Fibroblast of skin of abdomen (primary cell): ENCODE data around the gene PIK3CA.
A peak's percentile ranks its signal among the peaks of the same experiment; 100 is the strongest.

Experiments
- DNase-seq: peaks from one replicate; pipeline ENCODE4 v3.0.0-alpha.2; 2013

Gene PIK3CA

DNA sequence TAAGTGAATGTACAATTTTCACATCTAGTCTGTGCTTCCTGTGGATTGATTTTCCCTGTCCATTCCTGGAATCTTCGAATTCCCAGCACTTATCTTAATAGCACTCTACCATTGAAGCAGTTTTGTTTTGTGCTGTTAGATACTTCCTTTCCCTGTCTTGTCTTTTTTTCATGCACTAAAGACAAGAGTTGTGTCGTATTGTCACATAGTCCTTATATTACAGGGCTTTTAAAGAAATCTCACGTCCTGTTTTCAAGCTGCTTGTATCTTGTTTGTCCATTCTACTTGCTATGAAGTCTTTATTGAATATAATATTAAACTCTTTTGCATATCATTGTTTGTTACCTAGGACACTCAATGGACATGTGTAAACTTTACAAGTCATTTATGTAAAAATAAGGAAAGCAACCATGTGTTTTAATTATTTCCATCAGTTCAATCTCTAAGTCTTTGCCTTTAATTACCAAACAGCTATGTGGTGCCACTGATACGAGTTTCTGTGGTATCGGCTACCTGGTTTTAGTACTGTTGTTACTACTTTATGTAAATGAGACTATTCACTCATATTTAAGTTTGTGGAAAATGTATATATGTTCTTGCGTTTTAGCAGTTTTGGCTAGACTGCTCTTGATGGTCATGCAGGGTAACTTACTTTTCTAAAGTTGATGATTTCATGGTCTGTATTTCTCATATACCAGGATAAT is 10.3 kb downstream of the PIK3CA start:
- DNase-seq = no peak

DNA sequence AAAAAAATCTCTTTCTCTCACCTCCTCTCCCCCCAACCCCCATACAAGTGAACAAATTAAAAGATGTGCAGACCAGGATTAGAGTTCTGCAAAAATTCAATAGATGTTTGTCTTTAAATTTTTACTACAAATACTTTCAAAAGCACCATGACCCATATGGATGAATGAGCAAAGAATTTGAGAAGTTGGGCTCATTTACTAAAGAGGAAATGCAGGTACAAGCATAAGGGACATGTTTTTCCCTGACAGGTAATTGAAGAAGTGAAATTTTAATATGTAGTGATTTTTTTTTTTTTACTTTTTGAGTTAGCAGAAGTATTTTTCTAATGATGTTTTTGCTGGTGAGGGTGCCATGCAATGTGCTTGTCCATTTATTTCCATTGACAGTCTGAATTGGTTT is 15.3 kb downstream of the PIK3CA start:
- no peak for DNase-seq

DNA sequence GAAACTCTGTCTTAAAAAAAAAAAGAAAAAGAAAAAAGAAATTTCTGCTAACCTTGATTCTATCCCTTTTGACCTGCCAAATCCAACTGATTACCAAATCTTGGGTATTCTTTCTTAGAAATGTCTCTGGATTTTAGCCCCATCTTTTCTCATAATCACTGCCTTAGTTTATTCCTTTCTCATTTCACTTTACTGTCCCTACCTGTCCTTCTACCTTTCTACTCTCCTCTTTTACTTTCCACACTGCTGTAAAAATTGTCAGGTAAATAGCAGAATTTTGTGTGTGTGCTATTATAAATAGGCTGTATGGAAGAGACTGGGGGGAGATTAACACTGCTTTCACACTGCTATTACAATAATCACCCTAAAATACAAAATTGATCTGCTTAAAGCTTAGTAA is 16.7 kb downstream of the PIK3CA start:
- DNase-seq = no peak

DNA sequence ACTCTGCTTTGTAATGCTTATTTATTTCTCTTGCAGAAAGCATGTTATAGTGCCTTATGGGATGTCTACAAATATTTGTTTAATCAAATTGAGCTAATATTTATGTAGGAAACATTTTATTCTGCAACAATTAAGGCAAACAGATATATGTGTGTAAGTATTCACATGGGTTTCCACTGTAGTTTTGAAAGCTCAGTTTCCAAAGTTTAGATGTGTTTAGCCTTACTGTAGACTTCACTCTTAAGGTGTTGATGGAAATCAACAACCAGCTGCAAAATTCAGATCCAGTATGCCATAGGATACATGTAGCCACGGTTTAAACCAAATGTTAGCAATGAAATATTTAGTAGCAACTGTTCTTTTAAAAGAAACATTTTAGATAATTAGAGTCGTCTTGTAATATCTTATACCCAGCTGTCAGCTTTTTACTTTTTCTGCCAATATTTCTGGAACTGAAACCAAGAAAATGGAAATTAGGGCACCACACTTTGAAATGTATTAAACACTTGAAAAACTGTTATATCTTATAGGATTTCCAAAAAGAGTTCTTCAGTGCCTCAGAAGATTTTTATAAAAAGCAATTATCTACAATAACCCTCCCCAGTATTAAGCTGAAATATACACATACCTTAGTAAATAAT is 18.5 kb downstream of the PIK3CA start:
- DNase-seq = no peak

DNA sequence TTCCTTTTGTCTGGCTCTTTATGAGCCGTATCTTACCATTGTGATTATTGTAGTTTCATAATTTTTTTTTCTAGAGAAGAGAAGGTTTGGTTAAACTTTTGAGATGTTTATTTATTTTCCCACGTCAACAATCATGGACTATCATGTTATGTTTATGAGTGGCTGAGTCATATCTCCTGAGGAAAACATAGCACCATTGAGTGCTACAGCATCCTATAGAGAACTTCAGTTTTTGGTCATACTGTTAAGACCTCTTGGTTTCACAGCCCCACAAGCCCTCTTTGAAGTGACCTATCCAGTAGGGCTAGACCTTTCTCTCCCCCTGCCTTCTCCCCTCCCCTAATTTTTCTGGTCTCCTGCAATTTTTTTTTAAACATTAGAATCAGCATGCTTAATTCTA is 20.8 kb downstream of the PIK3CA start:
- no peak for DNase-seq

DNA sequence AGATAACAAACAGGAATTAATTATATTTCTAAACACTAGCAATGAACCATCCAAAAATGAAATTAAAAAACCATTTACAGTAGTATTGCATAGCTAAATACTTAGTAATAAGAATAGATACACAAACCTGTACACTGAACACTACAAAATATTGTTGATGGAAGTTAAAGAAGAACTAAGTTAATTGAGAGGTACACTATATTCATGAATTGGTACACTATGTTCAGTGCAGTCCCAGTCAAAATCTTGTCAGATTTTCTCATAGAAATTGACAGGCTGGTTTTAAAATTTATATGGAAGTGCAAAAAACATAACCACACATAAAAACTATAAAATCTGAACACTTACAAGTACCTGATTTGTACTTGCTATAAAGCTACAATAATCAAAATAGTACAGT is 24.4 kb downstream of the PIK3CA start:
- no peak for DNase-seq

DNA sequence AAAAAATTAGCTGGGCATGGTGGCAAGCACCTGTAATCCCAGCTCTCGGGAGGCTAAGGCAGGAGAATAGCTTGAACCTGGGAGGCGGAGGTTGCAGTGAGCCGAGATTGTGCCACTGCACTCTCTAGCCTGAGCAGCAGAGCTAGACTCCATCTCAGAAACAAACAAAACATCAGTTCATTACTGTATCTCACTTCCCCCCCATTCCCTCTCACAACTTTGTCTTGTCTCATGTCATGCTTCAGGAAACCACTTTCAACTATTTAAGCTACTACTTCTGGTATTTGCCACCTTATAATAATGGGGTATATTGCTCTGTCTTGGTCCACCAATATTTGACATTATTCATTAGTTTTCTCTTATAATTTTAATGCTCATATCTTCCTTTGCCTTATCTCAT is 26.2 kb downstream of the PIK3CA start:
- no peak for DNase-seq

DNA sequence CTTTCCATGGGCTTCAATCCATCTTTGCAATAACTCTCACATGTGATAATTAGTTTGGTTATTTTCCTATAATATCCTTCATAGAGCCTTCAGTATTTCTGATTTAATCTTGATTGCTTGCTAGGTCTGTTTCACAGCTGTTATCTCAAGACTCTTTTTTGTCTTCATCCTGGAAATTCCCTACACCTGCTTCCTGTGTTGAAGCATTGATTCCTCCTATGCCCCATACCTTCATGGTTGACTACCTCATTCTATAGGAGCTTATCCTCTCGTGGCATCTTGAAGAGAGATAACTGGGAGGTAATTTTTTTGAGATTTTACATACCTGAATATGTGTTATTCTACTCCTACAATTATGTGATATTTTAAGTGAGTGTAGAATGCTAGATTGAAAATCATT is 26.7 kb downstream of the PIK3CA start:
- DNase-seq = no peak

DNA sequence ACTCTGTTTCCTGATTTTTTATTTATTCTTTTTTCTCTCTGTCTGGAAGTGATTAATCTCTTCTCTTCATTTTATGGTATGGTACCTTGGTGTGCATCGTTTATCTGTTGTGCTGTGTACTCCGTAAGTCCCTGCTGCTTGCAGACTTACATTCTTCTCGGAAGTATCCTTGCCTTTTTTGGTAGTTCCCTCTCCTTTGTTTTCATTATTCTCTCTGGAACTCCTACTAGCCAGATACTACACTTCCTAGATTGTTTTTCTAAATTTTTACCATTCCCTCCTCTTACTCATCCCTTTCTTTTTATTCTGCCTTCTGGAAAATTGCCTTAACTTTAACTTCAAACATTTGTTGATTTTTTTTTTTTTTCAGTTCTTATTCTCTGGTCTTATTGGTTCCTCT is 27.2 kb downstream of the PIK3CA start:
- DNase-seq = no peak

DNA sequence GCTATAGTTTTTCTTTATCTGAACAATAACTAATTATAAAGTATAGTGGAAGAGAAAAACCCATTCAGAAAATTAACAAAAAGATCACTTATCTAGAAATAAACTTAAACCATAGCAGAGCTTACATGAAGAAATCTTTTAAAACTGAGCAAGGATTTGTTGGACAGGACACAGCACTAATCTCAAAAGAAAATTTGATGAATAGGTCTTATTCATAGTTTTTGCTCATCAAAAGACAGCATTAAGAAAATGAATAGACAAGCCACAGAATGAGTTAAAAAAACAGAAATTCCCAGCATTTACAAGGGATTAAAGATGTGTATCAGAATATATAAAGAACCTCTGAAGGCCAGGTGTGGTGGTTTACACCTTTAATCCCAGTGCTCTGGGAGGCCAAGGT is 29.5 kb downstream of the PIK3CA start:
- no peak for DNase-seq

DNA sequence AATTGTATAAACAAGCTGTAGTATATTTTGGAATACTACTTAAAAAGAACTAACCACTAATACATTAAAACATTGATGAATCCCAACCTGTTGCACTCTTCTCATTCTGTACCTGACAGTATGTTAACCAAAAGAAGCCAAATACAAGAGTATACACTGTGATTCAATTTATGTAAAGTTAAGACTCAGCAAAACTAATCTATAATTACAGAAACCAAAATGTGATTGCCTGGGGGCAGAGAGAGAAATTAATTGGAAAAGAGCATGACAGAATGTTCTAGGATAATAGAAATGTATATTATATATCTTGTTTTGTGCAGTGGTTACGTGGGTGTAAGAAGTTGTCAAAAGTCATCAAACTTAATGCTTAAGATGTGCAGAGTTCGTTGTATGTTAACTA is 31.1 kb downstream of the PIK3CA start:
- no peak for DNase-seq

DNA sequence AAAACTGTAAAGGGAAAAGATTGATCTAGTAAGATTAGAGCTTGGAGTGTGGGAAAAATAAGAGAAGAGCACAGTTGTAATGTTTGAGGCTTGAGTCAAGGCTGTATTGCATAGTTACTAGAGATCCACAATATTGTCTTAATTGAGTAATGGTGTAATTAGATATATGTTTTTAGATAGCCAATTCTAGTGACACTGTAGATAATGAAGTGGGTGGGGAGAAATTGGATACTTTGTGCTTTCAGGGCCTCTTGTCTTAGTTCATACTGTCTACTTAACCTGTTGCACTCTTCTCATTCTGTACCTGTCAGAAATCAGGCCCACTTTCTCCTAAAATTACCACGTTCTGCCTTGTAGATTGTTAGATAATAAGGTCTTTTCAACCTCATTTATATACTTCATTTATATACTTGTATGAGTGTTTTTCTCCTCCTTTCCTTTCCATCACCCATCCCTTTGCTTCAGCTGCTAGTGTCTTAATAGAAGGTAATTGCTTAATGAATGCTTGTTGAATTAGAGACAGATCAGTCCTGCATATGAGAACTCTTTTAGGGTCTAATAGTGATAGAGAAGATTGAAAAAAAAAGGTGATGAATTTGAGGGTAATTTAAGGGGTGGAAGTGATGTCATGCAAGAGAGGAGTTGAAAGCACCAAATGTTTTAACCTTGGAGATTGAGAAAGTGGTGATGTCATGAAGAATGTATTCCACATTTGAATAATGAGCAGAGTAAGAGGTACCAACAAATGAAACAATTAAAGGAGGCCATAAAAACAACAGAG is 32.0 kb downstream of the PIK3CA start:
- peak; percentile 47 for DNase-seq

DNA sequence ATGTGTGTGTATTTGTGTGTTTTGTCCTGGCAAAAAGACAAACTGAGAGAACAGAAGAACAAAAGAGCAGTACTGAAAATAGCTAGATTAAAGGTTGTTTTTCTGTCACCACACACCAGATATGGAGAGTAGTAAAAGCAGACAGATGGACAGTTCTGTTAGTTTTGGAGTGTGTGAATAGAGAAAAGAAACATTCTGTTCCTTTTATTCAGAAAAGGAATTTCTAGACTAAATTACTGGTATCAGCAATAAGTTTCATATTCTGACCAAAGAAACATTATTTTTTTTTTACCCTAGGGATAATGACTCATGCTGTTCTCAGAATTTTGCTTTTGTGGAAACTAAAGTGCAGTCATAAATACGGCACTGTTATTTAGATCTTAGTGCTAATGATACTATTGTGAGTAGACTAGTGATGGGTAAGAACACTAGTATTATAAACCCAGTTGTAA is 32.9 kb downstream of the PIK3CA start:
- DNase-seq = peak; percentile 42

DNA sequence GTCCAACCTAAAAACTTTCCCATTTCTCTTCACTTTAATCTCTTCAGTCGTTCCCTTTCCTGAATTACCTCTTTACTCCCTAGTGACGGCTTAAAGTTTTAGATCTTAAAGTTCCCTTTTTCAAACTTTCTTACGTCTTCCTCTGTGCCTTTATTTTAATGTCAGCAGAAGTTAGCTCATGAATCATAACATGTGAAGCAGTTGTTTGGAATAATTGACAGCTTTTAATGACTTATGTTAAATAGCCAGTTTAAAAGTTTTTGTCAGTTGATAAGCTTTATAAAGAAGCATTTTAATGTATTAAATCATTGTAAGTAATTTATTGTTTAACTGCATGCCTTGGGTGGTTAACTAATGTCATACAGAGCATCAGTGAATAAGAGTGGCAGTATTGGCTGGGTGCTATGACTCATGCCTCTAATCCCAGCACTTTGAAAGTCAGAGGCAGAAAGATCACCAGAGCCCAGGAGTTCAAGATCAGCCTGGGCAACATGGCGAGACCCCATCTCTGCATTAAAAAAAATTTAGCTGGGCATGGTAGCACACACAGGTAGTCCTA is 33.9 kb downstream of the PIK3CA start:
- DNase-seq = peak; percentile 36

DNA sequence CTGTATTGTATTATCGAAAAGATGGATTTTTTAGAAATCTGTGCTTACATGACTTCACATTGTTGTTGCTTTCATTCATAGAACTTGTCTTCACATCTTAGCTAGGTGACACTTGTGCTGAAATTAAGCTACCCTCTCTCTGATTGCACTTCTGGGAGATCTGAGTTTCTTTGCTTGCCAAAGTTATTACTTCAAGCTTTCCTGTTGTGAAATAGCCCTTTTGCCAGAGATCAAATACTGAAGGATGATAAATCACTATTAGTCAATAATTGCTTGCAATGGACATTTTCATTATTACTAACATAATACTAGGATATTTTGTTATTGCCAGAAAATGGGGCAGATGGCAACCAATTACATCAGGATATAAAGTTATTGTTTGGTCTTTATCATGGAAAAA is 34.7 kb downstream of the PIK3CA start:
- DNase-seq = no peak

DNA sequence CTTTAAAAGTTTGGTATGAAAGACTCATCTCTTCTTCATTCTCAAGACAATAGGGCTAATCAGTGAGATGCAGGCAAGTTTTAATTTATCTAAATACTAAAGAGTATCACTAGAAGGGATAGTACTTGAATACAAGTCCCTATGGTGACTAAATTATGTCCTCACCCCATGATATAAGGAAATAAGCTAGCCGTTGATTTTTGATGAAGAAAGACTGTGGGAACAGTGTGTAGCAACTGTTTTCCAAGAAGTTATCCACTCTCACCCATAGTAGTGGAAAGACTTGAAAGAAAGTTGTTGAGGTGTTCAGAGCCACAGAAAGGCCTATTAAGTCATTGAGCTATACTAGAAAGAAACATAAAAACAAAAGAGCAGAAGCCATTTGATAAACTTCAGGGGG is 36.7 kb downstream of the PIK3CA start:
- no peak for DNase-seq

DNA sequence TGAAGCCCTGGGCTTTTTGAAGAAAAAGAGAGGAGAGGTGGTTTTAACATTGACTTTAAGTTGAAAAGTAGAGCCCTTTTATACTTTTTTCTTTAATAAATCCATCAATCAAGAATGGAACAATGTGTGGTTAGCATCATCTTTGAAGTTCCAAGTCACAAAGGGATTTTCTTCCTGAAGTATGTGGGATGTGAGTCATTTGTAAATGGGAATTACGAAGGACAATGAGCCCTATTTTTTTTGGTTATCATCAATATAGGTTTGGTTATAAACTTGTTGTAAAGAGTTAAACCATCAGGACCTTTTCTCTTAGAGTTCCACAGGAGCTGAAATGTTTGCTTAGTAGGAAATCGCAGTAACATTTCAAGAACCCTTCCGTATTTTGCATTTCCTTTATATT is 38.3 kb downstream of the PIK3CA start:
- no peak for DNase-seq

DNA sequence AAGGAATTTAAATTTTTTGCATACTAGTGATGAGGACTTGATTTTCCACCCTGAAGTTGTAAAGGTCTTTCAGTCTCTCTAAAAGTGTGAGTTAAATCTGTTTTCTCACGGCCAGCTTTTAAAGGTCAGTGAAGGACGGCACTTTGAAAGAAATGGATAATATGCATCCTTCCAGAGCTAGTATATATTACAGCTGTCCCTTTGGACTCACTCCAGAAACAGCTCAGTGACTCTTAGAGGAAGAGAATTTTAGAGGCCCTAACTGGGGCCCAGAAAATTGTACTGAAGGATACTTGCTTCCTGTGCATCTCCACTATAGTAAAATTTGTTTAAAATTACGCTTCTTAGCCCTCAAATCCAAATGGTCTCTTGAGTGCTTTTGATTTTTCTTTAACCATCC is 41.6 kb downstream of the PIK3CA start:
- DNase-seq = peak; percentile 70

DNA sequence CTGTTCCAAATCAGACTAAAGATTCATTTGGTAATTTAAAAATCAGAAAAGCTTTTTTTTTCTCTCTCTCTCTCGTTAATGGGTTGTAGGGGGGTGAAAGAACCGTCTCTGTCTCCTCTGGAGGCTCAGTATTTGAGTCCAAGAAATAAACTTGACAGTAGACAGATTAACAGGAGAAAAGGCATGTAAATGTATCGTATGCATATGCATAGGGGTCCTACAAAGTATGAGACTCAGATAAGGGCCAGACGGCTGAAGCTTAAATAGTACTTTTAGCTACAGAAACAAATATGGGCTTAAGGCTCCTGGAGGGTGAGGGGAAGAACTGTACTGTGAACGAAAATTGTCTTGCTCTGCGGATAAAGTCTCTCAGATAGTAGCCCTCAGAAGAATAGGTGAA is 42.4 kb downstream of the PIK3CA start:
- no peak for DNase-seq

DNA sequence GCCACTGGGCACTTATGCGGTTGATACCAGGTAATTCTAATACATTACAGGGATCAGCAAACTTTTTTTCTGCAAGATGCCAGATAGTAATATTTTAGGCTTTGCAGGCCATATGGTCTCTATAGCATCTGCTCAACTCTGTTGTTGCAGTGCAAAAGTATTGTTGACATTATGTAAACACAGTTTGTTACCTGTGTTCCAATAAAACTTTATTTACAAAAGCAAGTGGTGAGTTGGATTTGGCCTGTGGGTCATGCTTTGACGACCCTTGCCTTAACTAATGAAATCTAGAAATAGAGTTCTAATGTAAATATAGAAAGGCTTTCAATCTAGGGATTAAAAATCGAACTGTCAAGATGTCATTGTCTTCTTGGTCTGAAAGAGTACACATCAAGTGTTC is 44.4 kb downstream of the PIK3CA start:
- DNase-seq = no peak

DNA sequence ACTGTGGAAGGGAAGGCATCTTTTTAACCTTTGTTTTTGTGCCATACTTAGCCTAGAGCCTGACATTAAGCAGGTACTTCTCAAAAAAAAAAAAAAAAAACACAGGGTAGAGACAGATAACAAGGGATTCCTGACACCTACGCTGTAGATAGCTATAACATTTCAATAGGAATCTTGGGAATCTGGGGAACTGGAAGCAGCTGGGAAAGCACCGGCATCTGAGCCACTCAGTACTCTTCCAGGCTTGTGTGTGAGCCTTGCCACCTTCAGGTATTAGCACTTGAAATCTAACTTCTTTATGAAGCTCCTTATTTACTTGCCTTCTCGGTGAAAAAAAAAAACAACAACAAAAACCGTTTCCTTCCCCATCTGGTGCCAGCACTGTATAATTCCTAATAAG is 46.8 kb downstream of the PIK3CA start:
- DNase-seq = no peak

DNA sequence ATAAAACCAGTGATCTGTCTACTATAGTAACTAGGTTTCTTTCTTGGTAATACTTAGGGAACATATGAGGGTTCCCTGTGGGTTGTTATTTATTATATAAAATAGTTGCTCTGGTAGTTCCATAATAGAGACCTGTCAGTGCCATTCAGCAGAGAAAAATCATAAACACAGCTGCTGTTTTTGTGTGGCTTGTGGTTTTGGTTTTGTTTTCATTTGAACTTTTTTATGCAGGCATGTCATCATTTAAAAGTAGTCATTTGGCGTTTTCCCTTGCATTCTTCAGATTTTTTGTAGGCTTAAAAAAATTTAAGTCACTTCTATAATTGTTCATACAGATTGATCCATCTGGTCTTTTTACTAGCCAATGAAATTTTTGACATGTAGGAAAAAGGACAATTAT is 47.9 kb downstream of the PIK3CA start:
- DNase-seq = peak; percentile 73

DNA sequence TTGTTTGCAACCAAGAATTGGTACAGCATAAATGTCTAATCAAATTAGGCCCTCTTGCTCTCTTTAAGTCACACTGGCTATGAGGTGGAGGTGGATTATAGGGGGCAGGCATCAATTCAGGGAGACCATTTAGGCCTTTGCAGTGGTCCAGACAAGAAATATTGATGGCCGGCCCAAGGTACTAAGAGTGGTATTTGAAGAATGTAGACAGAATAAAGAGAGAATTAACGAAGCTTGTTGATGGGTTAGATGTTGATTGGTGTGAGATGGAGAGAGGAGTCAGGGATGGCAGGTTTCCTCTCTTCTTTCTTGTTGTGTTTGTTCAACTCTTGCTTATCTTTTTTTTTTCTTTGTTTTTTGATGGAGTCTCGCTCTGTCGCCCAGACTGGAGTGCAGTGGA is 48.5 kb downstream of the PIK3CA start:
- DNase-seq = no peak

DNA sequence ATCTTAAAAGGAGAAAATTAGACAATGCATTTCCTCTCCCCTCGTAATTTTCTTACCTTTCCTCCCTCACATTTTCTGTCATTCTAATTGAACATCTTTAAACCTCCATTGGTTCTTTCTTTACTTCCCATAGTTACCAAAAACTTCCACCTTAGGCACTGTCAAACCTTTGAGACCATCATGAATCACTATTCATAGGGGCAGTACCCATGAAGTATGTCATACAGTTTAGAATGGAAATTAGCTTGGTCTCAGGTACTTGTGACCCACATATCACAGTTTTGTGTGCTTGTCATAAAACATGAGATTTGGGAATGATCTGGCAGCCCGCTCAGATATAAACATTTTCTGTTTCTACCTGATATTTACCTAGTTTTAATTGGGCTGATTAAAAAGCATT is 52.6 kb downstream of the PIK3CA start:
- no peak for DNase-seq
